Spleen (tissue), 11 donors: ENCODE results near the gene INSIG2. TPM values are rescaled to one million over a fixed set of nuclear protein-coding genes. Genes with fewer than 3 reads are reported as not detected.
A peak's percentile ranks its signal among the peaks of the same experiment; 100 is the strongest.

Source experiments
- DNase-seq: peaks from one replicate; pipeline ENCODE4 v3.0.0-alpha.2; 2020
- H3K27ac ChIP-seq, 8 donors: fragments of 200-600 bp; sonication (generic) in 7 of 8; 1 replicate in 4 of 8; 2 replicates in 4 of 8; pipeline versions ENCODE4 v1.5.0 to v1.8.0; 2016 to 2021; ENCODE audit warnings: inconsistent platforms in 4 of 8, mild to moderate bottlenecking in 4 of 8, moderate library complexity in 1 of 8
- H3K27me3 ChIP-seq, 7 donors: fragments of 200-600 bp; sonication (generic) in 6 of 7; replicated peaks in 1 of 7; 1 replicate in 4 of 7; 2 replicates in 3 of 7; pipeline versions ENCODE4 v1.5.0 to v1.8.0; 2016 to 2021; ENCODE audit warnings: inconsistent platforms in 3 of 7, mild to moderate bottlenecking in 1 of 7
- H3K36me3 ChIP-seq, 6 donors: fragments of 200-600 bp; sonication (generic) in 5 of 6; 1 replicate in 4 of 6; 2 replicates in 2 of 6; pipeline versions ENCODE4 v1.5.0 to v1.8.0; 2016 to 2021; ENCODE audit warnings: inconsistent platforms in 2 of 6
- H3K4me1 ChIP-seq, 6 donors: fragments of 200-600 bp; sonication (generic) in 5 of 6; 1 replicate in 3 of 6; 2 replicates in 3 of 6; pipeline versions ENCODE4 v1.5.0 to v1.8.0; 2016 to 2021; ENCODE audit warnings: inconsistent platforms in 3 of 6
- H3K4me3 ChIP-seq, 8 donors: fragments of 200-600 bp; sonication (generic) in 7 of 8; 1 replicate in 4 of 8; 2 replicates in 4 of 8; pipeline versions ENCODE4 v1.5.0 to v1.8.0; 2016 to 2021; ENCODE audit warnings: inconsistent platforms in 4 of 8, mild to moderate bottlenecking in 4 of 8, moderate library complexity in 2 of 8
- H3K9me3 ChIP-seq, 8 donors: fragments of 200-600 bp; sonication (generic) in 7 of 8; 1 replicate in 4 of 8; 2 replicates in 4 of 8; pipeline versions ENCODE4 v1.5.0 to v1.8.0; 2016 to 2021; ENCODE audit warnings: inconsistent platforms in 4 of 8
- POLR2A ChIP-seq, 3 donors: fragments of 450-650 bp; IDR thresholded peaks; one replicate each; pipeline ENCODE4 v1.5.1; 2017; ENCODE audit warnings: antibody characterized with exemption in 3 of 3, mild to moderate bottlenecking in 1 of 3
- POLR2AphosphoS5 ChIP-seq, 3 donors: sonication (generic); formaldehyde crosslinking; IDR thresholded peaks; one replicate each; pipeline ENCODE4 v1.5.1; 2017; ENCODE audit warnings: antibody characterized with exemption in 3 of 3
- whole genome bisulfite sequencing, 5 donors: extraction: QIAGEN DNeasy Blood & Tissue Kit in 3 of 5; methylation state at CpG; one replicate each; pipeline versions ENCODE4 v1.1.5 to v1.1.7; 2013 to 2018; 5-methylcytosine and 5-hydroxymethylcytosine counted together
- intact Hi-C: fragments of 100-400 bp; cut with DNase I; formaldehyde crosslinking; loops from one replicate; pipeline ENCODE4 v1.15.0; 2023; ENCODE audit warnings: low total_unique reads
- polyA plus RNA-seq, 3 donors: library from polyadenylated mRNA; stranded (reverse); fragments of 200-250 nt; gene quantifications; one replicate each; pipeline ENCODE4 v1.2.1, GENCODE V29; 2013
- total RNA-seq, 7 donors: library from RNA; depleted of rRNA in 3 of 7; stranded (reverse); fragments of >200 nt in 3 of 7; fragmentation: NEBNext Ultra II Directional in 4 of 7; extraction: Animal tissue kit (Norgen Biotek cat#: 25700) in 4 of 7; gene quantifications; one replicate each; pipeline versions ENCODE4 v1.1.0 to v1.2.1, GENCODE V29; 2016 to 2021
- TF ChIP-seq, protein P1 (sequence below), 11 experiments: fragments of 200-600 bp in 7 of 11; fragments of 450-650 bp in 4 of 11; sonication (generic) in 4 of 11; IDR thresholded peaks in 8 of 11; conservative IDR thresholded peaks in 3 of 11; 1 replicate in 7 of 11; 2 replicates in 4 of 11; pipeline versions ENCODE4 v1.4.0 to v1.8.0; 2016 to 2021; ENCODE audit warnings: antibody characterized with exemption in 11 of 11, inconsistent platforms in 4 of 11, mild to moderate bottlenecking in 1 of 11
- donor health status: healthy with polysubstance abuse.
- donor health status: DM: no; HTN: no; CAD: no; lungs with moderate emphysema.
- donor health status: DM: no; HTN: no; CAD: no.
- donor health status: Bipolar disorder and iron deficiency.
- donor health status: healthy.
- donor health status: DM: no; HTN: no; CAD: no.
- donor health status: DM: yes; HTN: yes; CAD: no.

The INSIG2 gene
- total and polyA plus RNA-seq, 10 donors: 11.5 to 42.7 (median 28.8) TPM

DNA sequence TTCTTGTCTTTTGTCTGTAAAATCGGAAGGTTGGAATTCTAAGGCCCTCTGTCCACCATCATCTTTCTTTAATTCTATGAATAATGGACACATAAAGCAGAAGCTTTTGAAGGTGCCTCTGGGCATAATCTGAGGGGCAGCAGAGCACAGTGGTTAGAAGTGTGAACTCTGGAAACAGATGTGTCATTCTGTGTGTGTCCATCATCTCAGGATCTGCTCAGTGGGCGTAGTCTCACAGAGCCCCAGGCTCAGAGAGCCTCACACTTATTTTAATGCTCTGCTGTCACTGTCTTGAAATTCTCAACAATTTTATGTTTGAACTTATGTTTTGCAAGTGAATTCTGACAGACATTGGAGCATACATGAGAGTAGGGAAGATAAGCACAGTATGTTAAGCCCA, 43.4 kb upstream of the INSIG2 start:
- H3K27ac ChIP-seq: no peak overlapping the region
- H3K4me1 ChIP-seq: peaks cover 0 to 24% (median 7%) of the 10 kb centered on the region in 6 donors
- DNase-seq: no peak
- no peaks in the 10 kb centered on the region for H3K36me3 ChIP-seq
- 84 to 90% (median 87%) methylated on average over 2 of the region's 2 CpGs for WGBS, 5 donors
- TF ChIP-seq POLR2A (IDR thresholded peaks at IDR 0.05): no peak
- TF ChIP-seq, protein P1, sequence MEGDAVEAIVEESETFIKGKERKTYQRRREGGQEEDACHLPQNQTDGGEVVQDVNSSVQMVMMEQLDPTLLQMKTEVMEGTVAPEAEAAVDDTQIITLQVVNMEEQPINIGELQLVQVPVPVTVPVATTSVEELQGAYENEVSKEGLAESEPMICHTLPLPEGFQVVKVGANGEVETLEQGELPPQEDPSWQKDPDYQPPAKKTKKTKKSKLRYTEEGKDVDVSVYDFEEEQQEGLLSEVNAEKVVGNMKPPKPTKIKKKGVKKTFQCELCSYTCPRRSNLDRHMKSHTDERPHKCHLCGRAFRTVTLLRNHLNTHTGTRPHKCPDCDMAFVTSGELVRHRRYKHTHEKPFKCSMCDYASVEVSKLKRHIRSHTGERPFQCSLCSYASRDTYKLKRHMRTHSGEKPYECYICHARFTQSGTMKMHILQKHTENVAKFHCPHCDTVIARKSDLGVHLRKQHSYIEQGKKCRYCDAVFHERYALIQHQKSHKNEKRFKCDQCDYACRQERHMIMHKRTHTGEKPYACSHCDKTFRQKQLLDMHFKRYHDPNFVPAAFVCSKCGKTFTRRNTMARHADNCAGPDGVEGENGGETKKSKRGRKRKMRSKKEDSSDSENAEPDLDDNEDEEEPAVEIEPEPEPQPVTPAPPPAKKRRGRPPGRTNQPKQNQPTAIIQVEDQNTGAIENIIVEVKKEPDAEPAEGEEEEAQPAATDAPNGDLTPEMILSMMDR (IDR thresholded peaks at IDR 0.05 in 8 of 11, conservative IDR thresholded peaks at IDR 0.05 in 3 of 11): no peak
- no peak for TF ChIP-seq POLR2AphosphoS5 (IDR thresholded peaks at IDR 0.05)
- H3K4me3 ChIP-seq: no peak overlapping the region
- intact Hi-C loops: loop anchor here (5.0 to 10.0 kb wide), 2 partner anchors 140 to 817 kb away; no protein-coding TSS in a partner anchor
- H3K27me3 ChIP-seq: peaks cover 0 to 39% (median 0%) of the 10 kb centered on the region in 7 donors
- no peaks in the 10 kb centered on the region for H3K9me3 ChIP-seq

DNA sequence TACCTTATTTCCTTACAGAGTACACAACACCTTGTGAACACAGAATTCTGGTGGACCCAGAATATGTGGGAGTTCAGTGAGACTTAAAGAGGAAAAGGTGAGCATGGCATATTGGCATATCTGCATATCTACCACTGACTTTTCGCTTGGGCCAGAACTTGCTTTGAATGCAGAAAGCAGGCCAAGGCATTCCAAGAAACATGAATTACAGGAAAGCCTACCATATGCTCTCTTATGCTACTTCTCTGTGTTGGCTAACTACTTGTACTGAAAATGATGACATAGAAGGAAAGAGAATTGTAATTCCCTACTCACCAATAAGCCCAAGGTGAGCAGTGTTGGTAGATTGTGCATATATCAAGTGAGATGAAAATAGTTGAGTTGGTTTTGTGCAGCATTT, 43.0 kb upstream of the INSIG2 start:
- Histone ChIP-seq H3K4me1 (peaks cover 0 to 28% (median 10%) of the 10 kb centered on the region in 6 donors), H3K27ac (no peak overlapping the region), H3K9me3 (no peaks in the 10 kb centered on the region), H3K4me3 (no peak overlapping the region), H3K27me3 (peaks cover 0 to 40% (median 0%) of the 10 kb centered on the region in 7 donors), H3K36me3 (no peaks in the 10 kb centered on the region)
- TF ChIP-seq, protein P1 (IDR thresholded peaks at IDR 0.05 in 8 of 11, conservative IDR thresholded peaks at IDR 0.05 in 3 of 11): no peak
- TF ChIP-seq POLR2A (IDR thresholded peaks at IDR 0.05) (no peak), POLR2AphosphoS5 (IDR thresholded peaks at IDR 0.05) (no peak)
- 85 to 94% (median 90%) methylated on average over 1 of the region's 1 CpG for whole genome bisulfite sequencing, 5 donors
- DNase-seq: no peak
- intact Hi-C loops: loop anchor here (5.0 to 10.0 kb wide), 2 partner anchors 140 to 817 kb away; no protein-coding TSS in a partner anchor

DNA sequence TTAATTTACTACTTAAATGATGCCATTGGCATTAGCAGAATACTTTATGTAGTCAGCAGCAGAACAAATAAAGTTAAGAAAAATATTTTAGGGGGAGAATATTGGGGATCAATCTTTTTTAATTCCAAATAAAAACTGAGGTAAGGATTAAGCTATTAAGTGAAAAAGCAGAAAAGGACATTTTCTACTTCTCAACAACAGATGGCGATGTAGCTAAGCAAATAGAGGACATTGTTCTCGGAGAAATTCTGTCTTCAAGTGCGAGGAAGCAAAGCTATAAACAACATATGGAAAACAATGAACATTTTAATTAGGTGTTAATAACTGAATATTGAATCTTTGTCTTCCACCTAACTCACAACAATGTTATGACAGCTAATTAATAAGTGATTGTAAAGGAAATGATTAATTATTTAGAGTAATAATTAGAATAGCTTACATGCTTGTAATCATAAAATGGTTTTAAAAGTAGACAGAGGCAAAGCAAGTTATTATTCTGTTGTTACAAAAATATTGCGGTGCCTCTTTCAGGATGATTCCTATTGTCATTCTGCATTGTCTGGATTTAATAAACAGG, 41.5 kb upstream of the INSIG2 start:
- no peaks in the 10 kb centered on the region for H3K36me3 ChIP-seq
- no peak overlapping the region for H3K4me3 ChIP-seq
- no peak for TF ChIP-seq POLR2AphosphoS5 (IDR thresholded peaks at IDR 0.05)
- TF ChIP-seq, protein P1 (IDR thresholded peaks at IDR 0.05 in 8 of 11, conservative IDR thresholded peaks at IDR 0.05 in 3 of 11): peak; percentile 32 to 69 (median 62)
- no peak for DNase-seq
- H3K9me3 ChIP-seq: no peaks in the 10 kb centered on the region
- H3K27me3 ChIP-seq: peaks cover 0 to 30% (median 0%) of the 10 kb centered on the region in 7 donors
- 10 to 16% (median 12%) methylated on average over 4 of the region's 4 CpGs for WGBS, 5 donors
- peaks cover 0 to 36% (median 12%) of the 10 kb centered on the region in 6 donors for H3K4me1 ChIP-seq
- intact Hi-C loops: loop anchor here (5.0 to 10.0 kb wide), 2 partner anchors 138 to 816 kb away; no protein-coding TSS in a partner anchor
- H3K27ac ChIP-seq: no peak overlapping the region

DNA sequence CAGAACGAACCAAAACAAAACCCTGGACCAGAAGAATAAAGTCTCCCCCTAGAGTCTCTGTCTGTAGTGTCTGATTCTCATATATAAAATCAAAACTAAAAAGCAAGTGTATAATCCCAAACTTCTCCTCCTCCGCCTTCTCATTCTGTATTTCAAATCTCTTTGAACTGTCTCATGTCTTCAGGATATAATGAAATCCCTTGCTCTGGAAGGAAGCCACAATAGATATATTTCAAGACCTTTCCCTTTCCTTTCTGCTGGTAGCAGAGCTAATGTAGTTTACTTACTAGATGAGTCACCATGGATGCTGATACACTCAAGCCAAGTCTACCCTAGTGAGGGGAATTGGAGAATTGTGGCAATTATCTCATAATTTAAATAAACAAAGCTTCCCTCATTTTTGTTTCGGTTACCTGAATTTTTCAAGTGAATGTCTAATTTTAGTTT, 40.9 kb upstream of the INSIG2 start:
- DNase-seq: no peak
- TF ChIP-seq POLR2AphosphoS5 (IDR thresholded peaks at IDR 0.05): no peak
- TF ChIP-seq POLR2A (IDR thresholded peaks at IDR 0.05): no peak
- TF ChIP-seq, protein P1 (IDR thresholded peaks at IDR 0.05 in 8 of 11, conservative IDR thresholded peaks at IDR 0.05 in 3 of 11): no peak
- Histone ChIP-seq H3K27ac (no peak overlapping the region), H3K36me3 (no peaks in the 10 kb centered on the region), H3K4me1 (peaks cover 0 to 36% (median 12%) of the 10 kb centered on the region in 6 donors), H3K4me3 (no peak overlapping the region), H3K9me3 (no peaks in the 10 kb centered on the region), H3K27me3 (peaks cover 0 to 28% (median 0%) of the 10 kb centered on the region in 7 donors)
- intact Hi-C loops: loop anchor here (5.0 to 10.0 kb wide), 2 partner anchors 137 to 815 kb away; no protein-coding TSS in a partner anchor
- 57 to 73% (median 66%) methylated on average over 3 of the region's 3 CpGs for WGBS, 5 donors
